Osteoblast (primary cell): ENCODE results near the gene AFF2. TPM values are rescaled to one million over a fixed set of nuclear protein-coding genes. Genes with fewer than 3 reads are reported as not detected.

Source experiments
- DNase-seq: peaks from one replicate; pipeline ENCODE4 v3.0.0; 2011; ENCODE audit warnings: low spot score, mixed read lengths; ENCODE audit not compliant: insufficient read length; ENCODE audit errors: missing footprints
- H2AFZ ChIP-seq: 2 replicates; pipeline ENCODE4 v1.6.0; 2011; ENCODE audit warnings: mild to moderate bottlenecking, low read length
- H3K27ac ChIP-seq: 2 replicates; pipeline ENCODE4 v1.5.1; 2011; ENCODE audit warnings: mild to moderate bottlenecking, low read depth, low read length, moderate library complexity
- H3K27me3 ChIP-seq: 2 replicates; pipeline ENCODE4 v1.6.0; 2012; ENCODE audit warnings: mild to moderate bottlenecking, control low read depth, inconsistent platforms, low read length, moderate library complexity; ENCODE audit not compliant: insufficient read depth
- H3K36me3 ChIP-seq: 2 replicates; pipeline ENCODE4 v1.5.1; 2011; ENCODE audit warnings: mild to moderate bottlenecking, low read length, control low read depth, moderate library complexity; ENCODE audit not compliant: insufficient read depth
- H3K4me1 ChIP-seq: 2 replicates; pipeline ENCODE4 v1.5.1; 2011; ENCODE audit warnings: mild to moderate bottlenecking, low read length, control low read depth, moderate library complexity; ENCODE audit not compliant: insufficient read depth
- H3K4me2 ChIP-seq: 2 replicates; pipeline ENCODE4 v1.6.0; 2011; ENCODE audit warnings: mild to moderate bottlenecking, low read length; ENCODE audit not compliant: insufficient read depth
- H3K4me3 ChIP-seq: fragments of 200-600 bp; sonication (generic); 3 replicates; pipeline ENCODE4 v1.5.1; 2012; ENCODE audit warnings: mild to moderate bottlenecking, low read length, inconsistent platforms; ENCODE audit not compliant: insufficient read depth
- H3K79me2 ChIP-seq: 2 replicates; pipeline ENCODE4 v1.6.0; 2012; ENCODE audit warnings: mild to moderate bottlenecking, low read length, control low read depth, inconsistent platforms; ENCODE audit not compliant: insufficient read depth
- H3K9me3 ChIP-seq: 2 replicates; pipeline ENCODE4 v1.5.1; 2011; ENCODE audit warnings: low read depth, low read length, control low read depth
- H4K20me1 ChIP-seq: 2 replicates; pipeline ENCODE4 v1.6.0; 2012; ENCODE audit warnings: mild to moderate bottlenecking, low read length, control low read depth; ENCODE audit not compliant: insufficient read depth
- total RNA-seq: library from RNA; depleted of rRNA; stranded (reverse); fragments of >200 nt; gene quantifications from 2 replicates; pipeline ENCODE4 v1.2.3, GENCODE V29; 2012
- TF ChIP-seq, protein P1 (sequence below): IDR thresholded peaks from 2 replicates; pipeline ENCODE4 v1.5.1; 2011; ENCODE audit warnings: mild to moderate bottlenecking, low read depth, low read length, moderate library complexity; ENCODE audit errors: extremely low read depth

The AFF2 gene
- total RNA-seq, 1 donor: 10.9 TPM

DNA sequence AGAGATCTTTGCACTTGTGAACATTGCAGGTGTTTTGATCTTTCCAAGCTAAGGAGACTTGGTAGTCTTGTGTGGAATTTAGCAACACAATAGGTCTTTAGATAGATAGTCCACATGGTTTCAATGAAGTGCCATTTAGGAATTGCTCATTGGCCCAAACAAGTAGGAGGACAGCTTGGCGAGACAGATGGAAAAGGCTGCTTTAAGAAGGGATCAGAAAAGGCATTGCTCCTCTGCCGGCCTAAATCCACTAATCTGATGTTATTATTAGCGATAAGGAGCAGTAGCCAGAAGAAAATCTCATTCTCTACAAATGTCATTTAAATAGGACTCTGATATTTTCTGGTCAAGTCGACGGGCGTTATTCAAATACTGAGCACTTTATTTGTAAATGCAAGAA is 99.7 kb downstream of the AFF2 start:
- TF ChIP-seq, protein P1, sequence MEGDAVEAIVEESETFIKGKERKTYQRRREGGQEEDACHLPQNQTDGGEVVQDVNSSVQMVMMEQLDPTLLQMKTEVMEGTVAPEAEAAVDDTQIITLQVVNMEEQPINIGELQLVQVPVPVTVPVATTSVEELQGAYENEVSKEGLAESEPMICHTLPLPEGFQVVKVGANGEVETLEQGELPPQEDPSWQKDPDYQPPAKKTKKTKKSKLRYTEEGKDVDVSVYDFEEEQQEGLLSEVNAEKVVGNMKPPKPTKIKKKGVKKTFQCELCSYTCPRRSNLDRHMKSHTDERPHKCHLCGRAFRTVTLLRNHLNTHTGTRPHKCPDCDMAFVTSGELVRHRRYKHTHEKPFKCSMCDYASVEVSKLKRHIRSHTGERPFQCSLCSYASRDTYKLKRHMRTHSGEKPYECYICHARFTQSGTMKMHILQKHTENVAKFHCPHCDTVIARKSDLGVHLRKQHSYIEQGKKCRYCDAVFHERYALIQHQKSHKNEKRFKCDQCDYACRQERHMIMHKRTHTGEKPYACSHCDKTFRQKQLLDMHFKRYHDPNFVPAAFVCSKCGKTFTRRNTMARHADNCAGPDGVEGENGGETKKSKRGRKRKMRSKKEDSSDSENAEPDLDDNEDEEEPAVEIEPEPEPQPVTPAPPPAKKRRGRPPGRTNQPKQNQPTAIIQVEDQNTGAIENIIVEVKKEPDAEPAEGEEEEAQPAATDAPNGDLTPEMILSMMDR: no peak
- DNase-seq: no peak
- no peak overlapping the region for H2AFZ ChIP-seq
- no peaks in the 10 kb centered on the region for H3K79me2 ChIP-seq
- H3K4me1 ChIP-seq: no peaks in the 10 kb centered on the region
- no peaks in the 10 kb centered on the region for H3K9me3 ChIP-seq
- no peaks in the 10 kb centered on the region for H3K27me3 ChIP-seq
- H3K27ac ChIP-seq: no peak overlapping the region
- H3K4me2 ChIP-seq: no peak overlapping the region
- no peak overlapping the region for H3K4me3 ChIP-seq
- H3K36me3 ChIP-seq: no peaks in the 10 kb centered on the region
- H4K20me1 ChIP-seq: no peaks in the 10 kb centered on the region

GRCh38 chrX:148600581-148600980 is 100.2 kb downstream of the AFF2 start:
- H3K27me3 ChIP-seq: no peaks in the 10 kb centered on the region
- no peaks in the 10 kb centered on the region for H4K20me1 ChIP-seq
- no peak overlapping the region for H3K4me2 ChIP-seq
- H3K9me3 ChIP-seq: no peaks in the 10 kb centered on the region
- H3K4me3 ChIP-seq: no peak overlapping the region
- DNase-seq: no peak
- no peak overlapping the region for H3K27ac ChIP-seq
- no peaks in the 10 kb centered on the region for H3K36me3 ChIP-seq
- no peaks in the 10 kb centered on the region for H3K4me1 ChIP-seq
- H2AFZ ChIP-seq: no peak overlapping the region
- no peaks in the 10 kb centered on the region for H3K79me2 ChIP-seq
- TF ChIP-seq, protein P1: no peak

- H3K4me3 ChIP-seq: no peak overlapping the region
- TF ChIP-seq, protein P1: no peak
- H3K36me3 ChIP-seq: no peaks in the 10 kb centered on the region
- H3K9me3 ChIP-seq: no peaks in the 10 kb centered on the region
- no peaks in the 10 kb centered on the region for H3K27me3 ChIP-seq
- no peak overlapping the region for H3K4me2 ChIP-seq
- no peak overlapping the region for H2AFZ ChIP-seq
- H3K27ac ChIP-seq: no peak overlapping the region
- no peaks in the 10 kb centered on the region for H4K20me1 ChIP-seq
- H3K4me1 ChIP-seq: no peaks in the 10 kb centered on the region
- H3K79me2 ChIP-seq: no peaks in the 10 kb centered on the region
- DNase-seq: no peak
Measured at GRCh38 chrX:148601034-148601433, 100.6 kb downstream of the AFF2 start.

GRCh38 chrX:148609515-148610327 is 109.3 kb downstream of the AFF2 start:
- TF ChIP-seq, protein P1: no peak
- no peak for DNase-seq

More at GRCh38 chrX:148609515-148610327, 109.3 kb downstream of the AFF2 start:
- Histone ChIP-seq H3K4me2 (no peak overlapping the region), H3K4me1 (no peaks in the 10 kb centered on the region), H3K9me3 (no peaks in the 10 kb centered on the region), H3K4me3 (no peak overlapping the region), H4K20me1 (no peaks in the 10 kb centered on the region), H3K79me2 (no peaks in the 10 kb centered on the region), H2AFZ (no peak overlapping the region), H3K27ac (no peak overlapping the region), H3K36me3 (no peaks in the 10 kb centered on the region), H3K27me3 (no peaks in the 10 kb centered on the region)
